ENCODE results near the gene NFIX.
"Not testable (repeated sequence)": the region's sequence is repeated elsewhere in the genome, so short reads cannot be mapped to it uniquely, and the experiment has no call there.

NFIX gene

GRCh38 chr19:12965017-12965811 is 30.1 kb upstream of the NFIX start:
- Histone ChIP-seq H3K4me1 (ENCODE audit: control insufficient read depth, insufficient read depth, low read length) (peaks cover 3% of the 10 kb centered on the region; the same call in 1 of the 2 replicates), H3K4me3 (ENCODE audit: low read depth, low read length) (peak overlapping the region; percentile 53), H3K9me3 (ENCODE audit: control insufficient read depth, insufficient read depth, low read depth, low read length) (no peaks in the 10 kb centered on the region), H3K27me3 (ENCODE audit: control insufficient read depth, insufficient read depth, low read length) (no peaks in the 10 kb centered on the region), H3K36me3 (ENCODE audit: control insufficient read depth, insufficient read depth, low read length) (no peaks in the 10 kb centered on the region), H3K27ac (ENCODE audit: low read depth, low read length) (no peak overlapping the region), H3K9ac (ENCODE audit: low read length) (peak overlapping the region; percentile 35)

- Histone ChIP-seq H3K4me3 (ENCODE audit: low read depth, low read length) (peak overlapping the region; percentile 53), H3K9ac (ENCODE audit: low read length) (peak overlapping the region; percentile 22), H3K27ac (ENCODE audit: low read depth, low read length) (no peak overlapping the region), H3K36me3 (ENCODE audit: control insufficient read depth, insufficient read depth, low read length) (no peaks in the 10 kb centered on the region), H3K27me3 (ENCODE audit: control insufficient read depth, insufficient read depth, low read length) (no peaks in the 10 kb centered on the region), H3K9me3 (ENCODE audit: control insufficient read depth, insufficient read depth, low read depth, low read length) (no peaks in the 10 kb centered on the region), H3K4me1 (ENCODE audit: control insufficient read depth, insufficient read depth, low read length) (peaks cover 3% of the 10 kb centered on the region; the same call in 1 of the 2 replicates)
Measured at GRCh38 chr19:12965812-12966135, 29.5 kb upstream of the NFIX start.

GRCh38 chr19:12967907-12968306 is 27.4 kb upstream of the NFIX start:
- Histone ChIP-seq H3K9ac (ENCODE audit: low read length) (no peak overlapping the region), H3K36me3 (ENCODE audit: control insufficient read depth, insufficient read depth, low read length) (no peaks in the 10 kb centered on the region), H3K27me3 (ENCODE audit: control insufficient read depth, insufficient read depth, low read length) (no peaks in the 10 kb centered on the region), H3K4me3 (ENCODE audit: low read depth, low read length) (no peak overlapping the region), H3K27ac (ENCODE audit: low read depth, low read length) (no peak overlapping the region), H3K4me1 (ENCODE audit: control insufficient read depth, insufficient read depth, low read length) (peaks cover 3% of the 10 kb centered on the region; the same call in 1 of the 2 replicates), H3K9me3 (ENCODE audit: control insufficient read depth, insufficient read depth, low read depth, low read length) (no peaks in the 10 kb centered on the region)

- Histone ChIP-seq H3K9me3 (ENCODE audit: control insufficient read depth, insufficient read depth, low read depth, low read length) (no peaks in the 10 kb centered on the region), H3K9ac (ENCODE audit: low read length) (no peak within 1 kb of the TSS), H3K27me3 (ENCODE audit: control insufficient read depth, insufficient read depth, low read length) (no peaks in the 10 kb centered on the region), H3K36me3 (ENCODE audit: control insufficient read depth, insufficient read depth, low read length) (no peaks in the 10 kb centered on the region), H3K4me1 (ENCODE audit: control insufficient read depth, insufficient read depth, low read length) (peaks cover 3% of the 10 kb centered on the region; the same call in 1 of the 2 replicates), H3K27ac (ENCODE audit: low read depth, low read length) (no peak within 1 kb of the TSS), H3K4me3 (ENCODE audit: low read depth, low read length) (no peak within 1 kb of the TSS)
Measured at GRCh38 chr19:12969292-12969988, 25.8 kb upstream of the NFIX start, which contains the start of gene DAND5. Gene DAND5 (plus strand): TSS chr19:12969576. CDS start chr19:12969661, 85 bp downstream.

GRCh38 chr19:12970070-12970820 is 25.0 kb upstream of the NFIX start:
- H3K4me1 ChIP-seq (ENCODE audit: control insufficient read depth, insufficient read depth, low read length): peaks cover 3% of the 10 kb centered on the region; the same call in 1 of the 2 replicates

GRCh38 chr19:12973236-12973635 is 22.0 kb upstream of the NFIX start:
- no peak overlapping the region for H3K4me3 ChIP-seq (ENCODE audit: low read depth, low read length)
- peaks cover 3% of the 10 kb centered on the region; the same call in 1 of the 2 replicates for H3K4me1 ChIP-seq (ENCODE audit: control insufficient read depth, insufficient read depth, low read length)
- no peak overlapping the region for H3K27ac ChIP-seq (ENCODE audit: low read depth, low read length)

More at GRCh38 chr19:12970070-12970820, 25.0 kb upstream of the NFIX start:
- Histone ChIP-seq H3K27me3 (ENCODE audit: control insufficient read depth, insufficient read depth, low read length) (no peaks in the 10 kb centered on the region), H3K9ac (ENCODE audit: low read length) (no peak overlapping the region), H3K27ac (ENCODE audit: low read depth, low read length) (no peak overlapping the region), H3K4me3 (ENCODE audit: low read depth, low read length) (no peak overlapping the region), H3K9me3 (ENCODE audit: control insufficient read depth, insufficient read depth, low read depth, low read length) (no peaks in the 10 kb centered on the region), H3K36me3 (ENCODE audit: control insufficient read depth, insufficient read depth, low read length) (no peaks in the 10 kb centered on the region)

GRCh38 chr19:12974301-12975220 is 20.7 kb upstream of the NFIX start:
- no peak overlapping the region for H3K27ac ChIP-seq (ENCODE audit: low read depth, low read length)
- no peak overlapping the region for H3K4me3 ChIP-seq (ENCODE audit: low read depth, low read length)
- H3K27me3 ChIP-seq (ENCODE audit: control insufficient read depth, insufficient read depth, low read length): no peaks in the 10 kb centered on the region
- no peaks in the 10 kb centered on the region for H3K9me3 ChIP-seq (ENCODE audit: control insufficient read depth, insufficient read depth, low read depth, low read length)
- H3K36me3 ChIP-seq (ENCODE audit: control insufficient read depth, insufficient read depth, low read length): no peaks in the 10 kb centered on the region
- no peak overlapping the region for H3K9ac ChIP-seq (ENCODE audit: low read length)
- peaks cover under 1% of the 10 kb centered on the region; the same call in 1 of the 2 replicates for H3K4me1 ChIP-seq (ENCODE audit: control insufficient read depth, insufficient read depth, low read length)

More at GRCh38 chr19:12973236-12973635, 22.0 kb upstream of the NFIX start:
- H3K27me3 ChIP-seq (ENCODE audit: control insufficient read depth, insufficient read depth, low read length): no peaks in the 10 kb centered on the region
- H3K36me3 ChIP-seq (ENCODE audit: control insufficient read depth, insufficient read depth, low read length): no peaks in the 10 kb centered on the region
- no peaks in the 10 kb centered on the region for H3K9me3 ChIP-seq (ENCODE audit: control insufficient read depth, insufficient read depth, low read depth, low read length)
- no peak overlapping the region for H3K9ac ChIP-seq (ENCODE audit: low read length)

- no peaks in the 10 kb centered on the region for H3K4me1 ChIP-seq (ENCODE audit: control insufficient read depth, insufficient read depth, low read length)
- H3K27me3 ChIP-seq (ENCODE audit: control insufficient read depth, insufficient read depth, low read length): peaks cover 3% of the 10 kb centered on the region; the same call in 1 of the 2 replicates
- no peak overlapping the region for H3K9ac ChIP-seq (ENCODE audit: low read length)
- no peaks in the 10 kb centered on the region for H3K36me3 ChIP-seq (ENCODE audit: control insufficient read depth, insufficient read depth, low read length)
- H3K4me3 ChIP-seq (ENCODE audit: low read depth, low read length): no peak overlapping the region
- H3K9me3 ChIP-seq (ENCODE audit: control insufficient read depth, insufficient read depth, low read depth, low read length): no peaks in the 10 kb centered on the region
- H3K27ac ChIP-seq (ENCODE audit: low read depth, low read length): no peak overlapping the region
Measured at GRCh38 chr19:12975221-12975741, 20.0 kb upstream of the NFIX start.

GRCh38 chr19:12976109-12976508 is 19.2 kb upstream of the NFIX start:
- H3K4me1 ChIP-seq (ENCODE audit: control insufficient read depth, insufficient read depth, low read length); H3K27ac ChIP-seq (ENCODE audit: low read depth, low read length); H3K9ac ChIP-seq (ENCODE audit: low read length): not testable (repeated sequence)

GRCh38 chr19:12979974-12980373 is 15.3 kb upstream of the NFIX start:
- Histone ChIP-seq H3K27me3 (ENCODE audit: control insufficient read depth, insufficient read depth, low read length) (peaks cover 35% of the 10 kb centered on the region), H3K36me3 (ENCODE audit: control insufficient read depth, insufficient read depth, low read length) (no peaks in the 10 kb centered on the region), H3K27ac (ENCODE audit: low read depth, low read length) (no peak overlapping the region), H3K9ac (ENCODE audit: low read length) (no peak overlapping the region), H3K9me3 (ENCODE audit: control insufficient read depth, insufficient read depth, low read depth, low read length) (no peaks in the 10 kb centered on the region), H3K4me3 (ENCODE audit: low read depth, low read length) (no peak overlapping the region), H3K4me1 (ENCODE audit: control insufficient read depth, insufficient read depth, low read length) (peaks cover 1% of the 10 kb centered on the region; the same call in 1 of the 2 replicates)

More at GRCh38 chr19:12976109-12976508, 19.2 kb upstream of the NFIX start:
- H3K4me3 ChIP-seq (ENCODE audit: low read depth, low read length); H3K36me3 ChIP-seq (ENCODE audit: control insufficient read depth, insufficient read depth, low read length); H3K9me3 ChIP-seq (ENCODE audit: control insufficient read depth, insufficient read depth, low read depth, low read length); H3K27me3 ChIP-seq (ENCODE audit: control insufficient read depth, insufficient read depth, low read length): not testable (repeated sequence)
